NCI-H1930 (cell line): Measurements from ENCODE around the gene EXT2.

Source experiments
- DNase-seq, 2 experiments: peaks; one replicate each; lab custom pipeline; 2025; lab: John Stamatoyannopoulos, UW

The EXT2 gene

GRCh38 chr11:44267006-44267749, 171.7 kb downstream of the EXT2 start:
- no peak for DNase-seq

GRCh38 chr11:44267750-44268613, 172.5 kb downstream of the EXT2 start:
- DNase-seq, result no peak

- DNase-seq, result no peak
Measured at GRCh38 chr11:44268614-44269080, 173.2 kb downstream of the EXT2 start.

- no peak for DNase-seq
Measured at GRCh38 chr11:44269369-44270351, 174.2 kb downstream of the EXT2 start.

GRCh38 chr11:44270403-44271273, 175.2 kb downstream of the EXT2 start:
- DNase-seq, result no peak

GRCh38 chr11:44271286-44271685, 175.8 kb downstream of the EXT2 start:
- no peak for DNase-seq

GRCh38 chr11:44274404-44274803, 178.9 kb downstream of the EXT2 start:
- no peak for DNase-seq

- no peak for DNase-seq
Measured at GRCh38 chr11:44275241-44275640, 179.8 kb downstream of the EXT2 start.

DNA sequence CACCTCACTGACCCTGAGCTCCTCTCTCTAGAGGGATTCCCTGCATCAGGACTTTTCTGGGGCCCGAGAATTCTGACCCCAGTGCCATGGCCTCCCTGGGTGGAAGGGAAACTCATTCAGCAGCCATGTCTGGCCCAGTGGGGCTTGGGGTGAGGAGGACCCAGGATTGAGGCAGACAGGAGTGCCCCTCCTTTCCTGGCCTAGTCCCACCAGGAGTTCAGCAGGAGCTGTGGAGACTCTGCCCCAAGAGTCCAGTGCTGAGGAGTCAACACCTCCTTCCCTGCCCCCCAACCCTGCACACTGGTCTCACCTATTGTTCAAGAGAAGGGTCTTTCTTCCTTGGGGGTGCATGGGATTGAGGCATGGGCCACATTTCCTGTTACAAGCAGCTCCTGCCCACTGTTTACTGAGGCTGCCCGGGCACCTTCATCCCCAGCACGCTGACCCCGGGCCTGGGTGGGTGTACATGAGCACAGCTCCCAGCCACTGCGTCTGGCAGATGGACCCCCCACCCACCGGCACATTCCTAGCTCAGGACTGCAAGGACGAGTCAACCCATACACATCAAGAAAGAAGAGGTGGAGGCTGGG, 180.6 kb downstream of the EXT2 start:
- no peak for DNase-seq

DNA sequence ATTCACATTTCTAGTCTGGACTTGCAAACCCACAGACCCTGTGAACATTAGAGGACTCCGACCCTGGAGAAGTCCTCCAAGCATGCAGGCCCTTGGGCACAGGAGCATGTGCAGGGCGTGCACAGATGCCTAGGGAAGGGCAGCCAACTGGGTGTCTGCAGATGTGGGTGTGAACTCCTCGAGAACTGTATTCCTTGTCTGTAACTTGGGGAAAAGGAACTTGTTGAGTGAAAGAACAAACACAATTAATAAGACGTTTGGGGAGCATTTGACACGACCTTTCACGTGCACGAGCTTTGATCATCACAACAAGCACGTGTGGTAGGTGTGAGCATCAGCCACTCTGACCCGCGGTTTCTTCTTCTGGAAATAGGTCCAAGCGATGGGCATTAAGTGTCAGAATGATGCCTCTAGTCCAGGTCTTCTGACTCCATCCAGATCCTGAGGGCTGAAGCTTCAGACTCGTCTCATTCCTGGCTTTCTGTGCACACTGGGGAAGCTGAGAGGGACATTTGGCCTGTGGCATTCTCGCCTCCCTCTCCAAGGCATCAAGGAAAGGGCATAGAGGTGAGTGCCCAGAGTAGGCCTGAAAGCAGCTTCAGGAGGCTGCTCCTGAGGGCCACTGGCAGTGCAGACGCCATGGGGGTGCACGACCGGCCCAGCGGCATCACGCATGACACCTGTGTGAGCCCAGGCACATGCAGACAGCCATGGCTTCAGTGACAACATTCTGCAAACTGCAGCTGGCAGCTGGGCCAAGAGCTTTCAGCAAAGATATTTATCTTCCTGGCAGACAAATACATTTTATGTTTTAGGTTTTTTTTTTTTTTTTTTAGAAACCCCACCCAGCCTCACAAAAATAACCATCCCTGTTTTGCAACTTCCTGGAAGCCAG, 182.0 kb downstream of the EXT2 start:
- no peak for DNase-seq

DNA sequence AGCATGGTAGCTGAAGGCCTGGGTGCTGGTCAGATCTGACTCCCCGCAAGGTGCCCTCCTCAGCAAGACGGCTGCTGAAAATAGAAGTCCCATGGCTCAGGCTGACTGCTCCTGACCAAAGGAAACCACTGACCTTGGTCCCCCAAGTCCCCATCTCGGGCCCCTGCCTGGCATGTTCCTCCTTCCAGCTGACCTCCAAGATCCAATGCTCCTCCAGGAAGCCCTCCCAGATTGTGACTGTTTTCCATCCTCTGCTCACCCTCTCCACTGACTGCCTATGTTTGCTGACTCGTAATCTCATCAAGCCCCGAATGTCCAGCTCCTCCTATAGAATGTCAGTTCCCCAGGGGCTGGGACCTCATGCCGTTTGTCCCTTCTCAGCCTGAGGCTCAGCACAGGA, 184.0 kb downstream of the EXT2 start:
- no peak for DNase-seq

DNA sequence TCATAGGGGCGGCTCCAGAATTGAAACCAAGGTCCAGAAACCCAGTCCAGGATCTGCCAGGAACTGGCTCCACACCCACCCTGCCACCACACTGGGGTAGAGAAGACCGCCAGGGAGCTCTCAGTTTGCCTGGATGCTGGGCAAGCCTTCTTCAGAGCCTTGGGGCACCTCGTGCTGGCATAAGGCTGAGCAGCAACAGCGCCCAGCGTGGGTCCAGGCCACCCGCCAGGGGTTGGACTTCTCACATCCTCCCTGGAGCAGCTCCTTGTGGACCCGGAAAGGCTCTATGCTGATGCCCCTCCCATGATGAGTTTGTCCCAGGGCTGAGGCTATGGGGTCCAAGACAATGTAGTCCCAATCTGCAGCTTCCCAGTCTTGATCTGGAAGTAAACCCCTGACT, 184.8 kb downstream of the EXT2 start:
- DNase-seq, result no peak

DNA sequence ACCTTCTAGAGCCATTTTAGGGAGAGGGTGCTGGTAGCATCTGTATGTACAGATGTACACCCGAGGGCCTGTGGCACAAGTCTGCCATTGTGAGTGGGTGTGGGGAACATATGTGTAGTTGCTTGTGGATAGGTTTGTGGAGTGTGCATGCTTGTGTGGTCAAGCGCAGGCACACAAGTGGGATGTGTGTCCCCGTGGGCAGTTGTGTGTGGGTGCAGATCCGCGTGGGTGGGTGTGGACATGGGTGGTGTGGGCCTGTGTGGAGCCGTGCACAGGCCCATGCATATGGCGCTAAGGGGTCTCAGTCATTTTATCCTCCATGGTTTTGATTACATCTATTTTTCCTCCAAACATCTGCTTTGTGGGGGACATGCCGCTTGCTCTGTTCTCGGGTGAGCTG, 185.7 kb downstream of the EXT2 start:
- no peak for DNase-seq

GRCh38 chr11:44282620-44283019, 187.1 kb downstream of the EXT2 start:
- DNase-seq, result no peak

DNA sequence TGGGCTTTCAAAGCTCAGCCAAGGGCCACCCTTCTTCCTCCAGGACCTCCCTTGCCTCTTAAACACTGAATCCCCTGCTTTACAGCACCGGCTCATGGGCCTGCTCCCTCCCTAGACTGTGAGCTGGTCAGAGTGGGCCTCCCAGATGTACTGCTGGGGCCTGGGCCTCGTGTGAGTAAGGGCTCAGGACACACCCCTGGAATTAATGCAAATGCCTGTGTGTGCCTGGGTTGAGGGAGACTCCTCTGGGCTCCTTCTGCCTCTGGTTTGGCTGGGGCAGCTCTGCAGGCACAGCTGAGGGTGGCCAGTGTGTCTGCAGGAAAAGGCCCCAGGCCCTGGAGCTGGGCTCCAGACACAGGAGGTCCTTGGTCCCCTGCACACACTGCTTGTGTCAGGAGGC, 190.3 kb downstream of the EXT2 start:
- DNase-seq, result no peak

- DNase-seq, result peak; percentile 14 to 50
Measured at GRCh38 chr11:44286268-44286880, 190.9 kb downstream of the EXT2 start.

GRCh38 chr11:44286911-44287310, 191.4 kb downstream of the EXT2 start:
- no peak for DNase-seq

DNA sequence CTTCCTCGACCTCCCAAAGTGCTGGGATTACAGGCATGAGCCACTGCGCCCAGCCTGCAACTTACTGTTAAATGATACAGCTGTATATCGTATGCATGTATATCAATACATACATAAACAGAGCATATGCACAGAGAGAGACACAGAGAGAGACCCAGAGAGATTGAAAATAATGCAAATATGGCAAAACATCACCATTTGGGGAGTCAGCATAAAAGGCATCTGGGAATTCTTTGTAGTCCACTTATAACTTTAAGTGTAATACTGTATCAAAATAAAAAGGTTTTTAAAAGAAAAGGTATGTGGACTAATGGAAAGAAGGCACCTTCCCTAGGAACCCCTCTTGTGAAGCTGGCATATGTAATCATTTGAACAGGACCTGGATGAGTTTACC, 192.7 kb downstream of the EXT2 start:
- DNase-seq, result no peak

DNA sequence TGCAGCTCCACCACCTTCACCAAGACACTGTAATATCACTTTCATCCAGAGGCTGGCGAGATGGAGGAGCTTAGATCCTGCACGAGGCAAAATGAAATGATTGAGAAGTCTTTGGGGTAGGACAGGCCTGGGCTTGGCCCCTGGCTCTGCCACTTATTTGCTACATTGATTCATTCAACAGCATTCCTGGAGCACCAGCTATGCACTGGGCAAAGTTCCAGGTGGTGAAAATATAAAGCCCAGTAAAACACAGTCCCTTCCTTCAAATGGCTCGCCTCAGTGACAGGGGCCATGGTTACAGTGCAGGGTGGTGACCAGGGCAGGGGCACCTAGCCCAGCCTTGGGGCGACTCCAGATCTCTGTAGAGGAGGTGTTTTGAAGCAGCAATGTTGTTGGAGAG, 194.7 kb downstream of the EXT2 start:
- no peak for DNase-seq
